NB4 (cell line): ENCODE measurements around the gene CCDC136.

Experiments
- DNase-seq: peaks from one replicate; pipeline ENCODE4 v3.0.0; 2010; ENCODE audit warnings: low read depth
- H3K4me3 ChIP-seq: one replicate; pipeline ENCODE4 v1.5.1; 2011; ENCODE audit warnings: mild to moderate bottlenecking, low read depth, low read length, moderate library complexity
- MYC ChIP-seq: IDR thresholded peaks from 2 replicates; pipeline ENCODE4 v1.6.1; 2011; ENCODE audit warnings: low read depth, low read length
- POLR2A ChIP-seq: IDR thresholded peaks from 2 replicates; pipeline ENCODE4 v1.6.1; 2011; ENCODE audit warnings: mild to moderate bottlenecking; ENCODE audit not compliant: insufficient read length; ENCODE audit errors: extremely low read depth
- TF ChIP-seq, protein P1 (sequence below): IDR thresholded peaks from 2 replicates; pipeline ENCODE4 v1.6.1; 2011; ENCODE audit warnings: low read depth, low read length
- TF ChIP-seq, protein P2 (sequence below): IDR thresholded peaks from one replicate; pipeline ENCODE4 v1.5.1; 2012; ENCODE audit warnings: low read depth, low read length

CCDC136 gene

DNA sequence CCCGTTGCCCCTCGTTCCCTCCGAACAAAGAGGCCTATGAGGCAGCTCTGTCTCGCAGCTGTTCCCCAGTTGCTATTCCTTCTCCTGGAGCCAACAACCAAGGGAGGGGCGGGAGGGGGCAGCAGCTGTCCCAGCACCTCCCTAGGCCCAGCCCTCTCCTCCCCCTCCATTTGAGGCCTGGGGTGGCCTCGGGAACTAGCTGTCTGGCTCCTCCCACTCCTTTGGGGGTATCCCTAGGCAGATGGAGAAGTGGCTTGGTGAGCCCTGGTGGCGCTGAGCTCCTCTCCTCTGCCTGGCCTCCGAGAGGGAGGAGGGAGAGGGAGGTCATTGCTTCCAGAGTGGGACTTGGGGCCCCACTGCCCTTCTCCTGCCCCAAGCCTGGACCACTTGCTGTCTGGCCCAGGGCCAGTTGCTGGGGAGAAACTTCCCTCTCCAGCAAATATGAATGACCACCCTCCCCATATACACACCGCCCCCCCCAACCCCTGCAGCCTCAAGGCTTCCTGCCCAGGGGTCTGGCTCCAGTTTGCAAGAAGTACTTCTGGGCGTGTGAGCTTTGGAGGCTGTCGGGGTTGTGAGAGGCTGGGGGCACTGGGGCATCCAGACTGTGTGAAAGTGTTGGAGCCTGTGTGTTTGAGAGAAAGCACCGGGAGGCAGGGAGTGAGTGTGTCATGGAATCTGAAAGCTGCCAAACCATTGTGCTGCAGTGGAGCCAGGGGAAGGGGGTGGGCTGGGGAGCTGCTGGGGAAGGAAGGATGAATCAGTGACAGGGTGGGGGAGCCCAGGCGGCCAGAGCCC is 41.6 kb downstream of the CCDC136 start:
- DNase-seq, result peak; percentile 90
- H3K4me3 ChIP-seq, result no peak overlapping the region
- TF ChIP-seq, protein P1, sequence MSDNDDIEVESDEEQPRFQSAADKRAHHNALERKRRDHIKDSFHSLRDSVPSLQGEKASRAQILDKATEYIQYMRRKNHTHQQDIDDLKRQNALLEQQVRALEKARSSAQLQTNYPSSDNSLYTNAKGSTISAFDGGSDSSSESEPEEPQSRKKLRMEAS, result 0 out of 2 replicates have a peak, but pooled peaks have one; percentile 8
- TF ChIP-seq, protein P2, sequence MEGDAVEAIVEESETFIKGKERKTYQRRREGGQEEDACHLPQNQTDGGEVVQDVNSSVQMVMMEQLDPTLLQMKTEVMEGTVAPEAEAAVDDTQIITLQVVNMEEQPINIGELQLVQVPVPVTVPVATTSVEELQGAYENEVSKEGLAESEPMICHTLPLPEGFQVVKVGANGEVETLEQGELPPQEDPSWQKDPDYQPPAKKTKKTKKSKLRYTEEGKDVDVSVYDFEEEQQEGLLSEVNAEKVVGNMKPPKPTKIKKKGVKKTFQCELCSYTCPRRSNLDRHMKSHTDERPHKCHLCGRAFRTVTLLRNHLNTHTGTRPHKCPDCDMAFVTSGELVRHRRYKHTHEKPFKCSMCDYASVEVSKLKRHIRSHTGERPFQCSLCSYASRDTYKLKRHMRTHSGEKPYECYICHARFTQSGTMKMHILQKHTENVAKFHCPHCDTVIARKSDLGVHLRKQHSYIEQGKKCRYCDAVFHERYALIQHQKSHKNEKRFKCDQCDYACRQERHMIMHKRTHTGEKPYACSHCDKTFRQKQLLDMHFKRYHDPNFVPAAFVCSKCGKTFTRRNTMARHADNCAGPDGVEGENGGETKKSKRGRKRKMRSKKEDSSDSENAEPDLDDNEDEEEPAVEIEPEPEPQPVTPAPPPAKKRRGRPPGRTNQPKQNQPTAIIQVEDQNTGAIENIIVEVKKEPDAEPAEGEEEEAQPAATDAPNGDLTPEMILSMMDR, result no peak

DNA sequence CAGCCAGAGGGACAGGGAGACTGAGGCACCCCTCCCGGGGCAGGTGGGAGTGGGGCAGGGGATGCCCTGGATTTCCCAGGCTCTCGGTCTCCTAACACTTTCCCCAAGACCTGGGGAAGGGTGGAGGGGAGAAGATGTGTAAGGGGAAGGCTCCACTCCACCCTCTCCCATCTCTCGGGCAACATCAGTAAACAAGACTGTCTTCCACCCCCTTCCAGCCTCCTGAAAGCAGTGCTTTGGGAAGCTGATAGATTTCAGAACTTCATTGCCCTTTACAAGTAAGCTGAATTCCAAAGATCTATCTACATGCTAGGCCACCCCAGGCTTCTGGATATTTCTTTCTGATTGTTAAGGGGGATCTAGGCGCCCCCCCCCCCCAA is 42.2 kb downstream of the CCDC136 start:
- DNase-seq, result no peak
- TF ChIP-seq POLR2A, result no peak
- TF ChIP-seq, protein P1, result no peak
- TF ChIP-seq, protein P2, result no peak
- no peak for TF ChIP-seq MYC
- H3K4me3 ChIP-seq, result no peak overlapping the region

DNA sequence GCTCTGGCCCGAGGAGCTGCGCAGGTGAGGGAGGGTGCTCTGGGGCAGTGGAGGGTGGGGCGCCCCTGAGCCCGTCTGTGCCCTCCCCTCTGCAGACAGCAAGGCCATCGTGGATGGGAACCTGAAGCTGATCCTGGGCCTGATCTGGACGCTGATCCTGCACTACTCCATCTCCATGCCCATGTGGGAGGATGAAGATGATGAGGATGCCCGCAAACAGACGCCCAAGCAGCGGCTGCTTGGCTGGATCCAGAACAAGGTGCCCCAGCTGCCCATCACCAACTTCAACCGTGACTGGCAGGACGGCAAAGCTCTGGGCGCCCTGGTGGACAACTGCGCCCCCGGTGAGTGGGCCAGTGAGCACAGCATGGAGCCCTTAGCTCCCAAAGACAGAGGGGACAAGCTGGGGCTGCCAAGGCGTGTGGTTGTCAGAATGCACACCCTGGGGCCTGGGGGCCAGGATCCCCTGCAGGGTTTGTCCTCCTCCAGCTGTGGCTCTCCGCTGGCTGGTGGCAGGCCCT is 43.5 kb downstream of the CCDC136 start:
- no peak for DNase-seq
- no peak for TF ChIP-seq POLR2A
- TF ChIP-seq, protein P1, result no peak
- TF ChIP-seq, protein P2, result no peak
- TF ChIP-seq MYC, result no peak

DNA sequence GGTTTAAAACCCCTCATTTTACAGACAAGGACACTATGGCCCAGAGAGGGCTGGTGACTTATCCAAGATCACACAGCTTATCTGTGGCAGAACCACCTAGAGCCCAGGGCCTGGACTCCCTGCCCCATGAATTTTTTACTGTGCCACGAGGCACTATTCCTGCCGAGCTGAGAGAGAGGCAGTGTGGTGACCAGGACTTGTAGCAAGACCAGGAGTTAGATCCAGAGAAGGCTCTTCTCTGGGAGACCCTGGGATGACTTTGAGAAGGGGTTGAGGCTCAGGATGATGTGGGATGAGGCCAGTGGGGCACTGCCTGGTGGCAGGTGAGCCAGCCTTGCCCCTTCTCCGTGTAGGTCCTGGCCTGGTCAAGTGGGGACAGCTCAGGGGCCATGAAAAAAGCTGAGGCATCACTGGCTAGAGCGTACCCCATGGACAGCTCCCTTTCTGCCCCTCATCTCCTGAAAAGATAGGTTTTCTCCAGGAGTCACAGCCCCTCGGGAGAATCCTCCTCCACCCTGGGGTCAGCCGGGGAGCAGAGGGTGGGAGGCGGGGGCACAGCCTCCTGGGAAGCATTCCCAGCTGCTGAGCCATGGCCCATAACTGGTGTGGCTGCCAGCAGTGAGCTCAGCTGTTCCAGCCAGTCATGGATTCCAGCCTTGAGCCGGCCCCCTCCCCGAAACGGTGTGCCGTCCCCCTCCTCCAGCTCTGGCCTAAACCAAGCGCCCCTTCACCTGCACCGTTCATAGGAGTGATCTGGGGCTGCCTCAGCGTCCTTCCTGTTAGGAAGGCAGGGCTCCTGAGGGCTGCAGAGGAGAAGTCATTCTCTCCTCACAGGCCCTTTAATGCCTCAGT is 44.2 kb downstream of the CCDC136 start:
- H3K4me3 ChIP-seq, result no peak overlapping the region
- no peak for DNase-seq
- TF ChIP-seq MYC (no peak), POLR2A (no peak)
- TF ChIP-seq, protein P1, result no peak
- TF ChIP-seq, protein P2, result no peak

More for the DNA sequence above, 43.5 kb downstream of the CCDC136 start:
- no peak overlapping the region for H3K4me3 ChIP-seq

DNA sequence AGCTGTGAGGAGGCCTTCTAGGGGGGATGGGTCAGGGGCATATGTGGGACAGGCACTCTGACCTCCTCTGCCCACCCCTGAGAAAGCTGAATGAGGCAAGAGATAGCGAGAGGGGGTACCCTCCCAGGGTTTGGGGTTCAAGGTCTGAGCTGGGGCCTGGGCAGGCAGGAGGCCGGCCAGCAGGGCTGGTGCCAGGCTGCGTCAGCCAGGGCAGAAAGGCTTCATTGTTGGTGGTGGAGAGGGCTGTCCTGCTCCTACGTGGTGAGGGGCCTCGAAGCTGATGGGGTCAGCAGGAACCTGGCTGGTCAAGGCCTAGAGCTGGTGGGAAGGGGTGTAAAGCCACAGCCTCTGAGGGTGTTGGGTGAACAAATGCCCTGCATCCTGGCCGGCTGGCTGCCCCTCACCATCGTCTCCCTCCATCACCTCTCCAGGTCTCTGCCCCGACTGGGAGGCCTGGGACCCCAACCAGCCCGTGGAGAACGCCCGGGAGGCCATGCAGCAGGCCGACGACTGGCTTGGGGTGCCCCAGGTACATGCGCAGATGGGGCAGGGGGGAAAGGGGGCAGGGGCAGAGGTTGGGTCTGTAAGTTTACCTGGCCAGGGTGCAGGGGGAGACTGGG is 45.1 kb downstream of the CCDC136 start:
- no peak overlapping the region for H3K4me3 ChIP-seq
- DNase-seq, result no peak
- TF ChIP-seq MYC (no peak), POLR2A (no peak)
- TF ChIP-seq, protein P2, result no peak
- TF ChIP-seq, protein P1, result no peak
